Left ventricle myocardium inferior (tissue), 1 donor: ENCODE measurements around the gene MUTYH. TPM values are rescaled to one million over a fixed set of nuclear protein-coding genes. Genes with fewer than 3 reads are reported as not detected.

Experiments used
- DNase-seq: peaks from one replicate; pipeline ENCODE4 v3.0.0-alpha.2; 2020
- H3K27ac ChIP-seq: fragments of 200-600 bp; replicated peaks from 2 replicates; pipeline ENCODE4 v1.8.0; 2021
- H3K27me3 ChIP-seq: fragments of 200-600 bp; 2 replicates; pipeline ENCODE4 v1.8.0; 2021; ENCODE audit warnings: low read depth
- H3K36me3 ChIP-seq: fragments of 200-600 bp; 2 replicates; pipeline ENCODE4 v1.8.0; 2021
- H3K4me1 ChIP-seq: fragments of 200-600 bp; 2 replicates; pipeline ENCODE4 v1.8.0; 2021
- H3K4me3 ChIP-seq: fragments of 200-600 bp; 2 replicates; pipeline ENCODE4 v1.8.0; 2021; ENCODE audit warnings: mild to moderate bottlenecking, moderate library complexity
- H3K9me3 ChIP-seq: fragments of 200-600 bp; replicated peaks from 2 replicates; pipeline ENCODE4 v1.8.0; 2021
- CTCF ChIP-seq: fragments of 200-600 bp; IDR thresholded peaks from 2 replicates; pipeline ENCODE4 v1.8.0; 2021; ENCODE audit warnings: antibody characterized with exemption, mild to moderate bottlenecking, borderline replicate concordance
- intact Hi-C: fragments of 100-400 bp; cut with micrococcal nuclease; formaldehyde crosslinking; loops from one replicate; pipeline ENCODE4 v1.11.0; 2022
- total RNA-seq: library from RNA; stranded (reverse); fragmentation: NEBNext Ultra II Directional; extraction: Animal tissue kit (Norgen Biotek cat#: 25700); gene quantifications from one replicate; pipeline ENCODE4 v1.2.1, GENCODE V29; 2021
- donor health status: DM: no; HTN: yes; CAD: no; lungs with severe emphysema.

The MUTYH gene
- total RNA-seq, 1 donor from 2014 or later = 8.1 TPM

DNA sequence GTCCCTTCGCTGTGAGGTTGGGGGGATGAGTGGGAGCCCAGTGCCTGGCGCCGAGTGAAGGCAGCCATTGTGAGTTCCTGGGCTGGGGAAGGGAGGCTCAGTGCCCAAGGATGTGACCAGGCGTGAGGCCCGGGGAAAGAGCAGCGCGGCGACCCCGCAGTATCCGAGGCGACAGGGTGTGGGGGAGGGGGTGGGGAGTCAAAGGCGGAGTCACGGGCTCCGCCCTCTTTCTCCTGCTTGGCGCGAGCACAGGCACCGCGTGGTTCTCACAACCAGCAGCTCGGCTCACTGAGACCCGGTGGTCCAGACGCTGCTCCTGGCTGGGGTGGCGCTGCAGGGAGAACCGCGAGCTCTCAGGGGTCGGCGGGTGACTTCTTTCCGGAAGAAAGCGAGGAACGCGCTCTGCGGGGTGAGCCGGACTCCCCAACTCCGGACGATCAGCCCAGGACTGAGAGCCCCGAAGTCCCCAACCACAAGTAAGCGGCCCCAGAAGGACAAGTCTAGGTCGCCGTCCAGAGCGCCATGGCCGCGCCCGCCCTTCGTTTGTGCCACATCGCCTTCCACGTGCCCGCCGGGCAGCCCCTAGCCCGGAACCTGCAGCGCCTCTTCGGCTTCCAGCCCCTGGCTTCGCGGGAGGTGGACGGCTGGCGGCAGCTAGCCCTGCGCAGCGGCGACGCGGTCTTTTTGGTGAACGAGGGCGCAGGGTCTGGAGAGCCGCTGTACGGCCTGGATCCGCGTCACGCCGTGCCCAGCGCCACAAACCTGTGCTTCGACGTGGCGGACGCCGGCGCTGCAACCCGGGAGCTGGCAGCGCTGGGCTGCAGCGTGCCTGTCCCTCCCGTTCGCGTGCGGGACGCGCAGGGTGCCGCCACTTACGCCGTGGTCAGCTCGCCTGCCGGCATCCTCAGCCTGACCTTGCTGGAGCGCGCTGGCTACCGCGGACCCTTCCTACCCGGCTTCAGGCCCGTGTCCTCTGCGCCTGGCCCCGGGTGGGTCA lies 13.3 kb downstream of the MUTYH start, which contains the start of gene HPDL:
Gene HPDL, plus strand, starts transcription at position 269 of the 997 bp plus-strand sequence. Its CDS starts 254 bp downstream, at position 523.
- intact Hi-C loops = no loop called here
- Histone ChIP-seq H3K27ac (no peak within 1 kb of the TSS), H3K4me1 (peaks cover 12% of the 10 kb centered on the region), H3K36me3 (peaks cover 22% of the 10 kb centered on the region), H3K9me3 (no peaks in the 10 kb centered on the region), H3K4me3 (peak within 1 kb of the TSS; percentile 71), H3K27me3 (peaks cover 9% of the 10 kb centered on the region)
- TF ChIP-seq CTCF = no peak
- peak; percentile 63 for DNase-seq

GRCh38 chr1:45325851-45326506 lies 14.3 kb downstream of the MUTYH start:
- H3K27ac ChIP-seq = no peak overlapping the region

GRCh38 chr1:45322486-45323040 lies 17.7 kb downstream of the MUTYH start:
- no peak for TF ChIP-seq CTCF
- Histone ChIP-seq H3K27me3 (peaks cover 6% of the 10 kb centered on the region), H3K9me3 (no peaks in the 10 kb centered on the region), H3K27ac (no peak overlapping the region), H3K4me1 (peaks cover 10% of the 10 kb centered on the region), H3K4me3 (no peak overlapping the region), H3K36me3 (no peaks in the 10 kb centered on the region)
- intact Hi-C loops = no loop called here
- no peak for DNase-seq

More at GRCh38 chr1:45325851-45326506, 14.3 kb downstream of the MUTYH start:
- Histone ChIP-seq H3K4me3 (peak overlapping the region; percentile 71), H3K4me1 (peaks cover 12% of the 10 kb centered on the region), H3K9me3 (no peaks in the 10 kb centered on the region), H3K36me3 (peaks cover 13% of the 10 kb centered on the region), H3K27me3 (peaks cover 9% of the 10 kb centered on the region)
- intact Hi-C loops = no loop called here
- TF ChIP-seq CTCF = no peak
- DNase-seq = no peak

- Histone ChIP-seq H3K4me1 (no peaks in the 10 kb centered on the region), H3K9me3 (no peaks in the 10 kb centered on the region), H3K27ac (no peak overlapping the region), H3K36me3 (no peaks in the 10 kb centered on the region), H3K27me3 (no peaks in the 10 kb centered on the region), H3K4me3 (no peak overlapping the region)
- intact Hi-C loops = no loop called here
- DNase-seq = no peak
- TF ChIP-seq CTCF = no peak
Observed at GRCh38 chr1:45321444-45321843, 18.8 kb downstream of the MUTYH start.

GRCh38 chr1:45319761-45320160 lies 20.5 kb downstream of the MUTYH start:
- no peak for TF ChIP-seq CTCF

More at GRCh38 chr1:45319761-45320160, 20.5 kb downstream of the MUTYH start:
- H3K9me3 ChIP-seq = no peaks in the 10 kb centered on the region
- H3K36me3 ChIP-seq = no peaks in the 10 kb centered on the region
- DNase-seq = no peak
- H3K4me1 ChIP-seq = no peaks in the 10 kb centered on the region
- no peak overlapping the region for H3K4me3 ChIP-seq
- no peak overlapping the region for H3K27ac ChIP-seq
- intact Hi-C loops = no loop called here
- no peaks in the 10 kb centered on the region for H3K27me3 ChIP-seq
